Renal pelvis (tissue), 4 donors: ENCODE data around the gene SHISA6. TPM values are rescaled to one million over a fixed set of nuclear protein-coding genes. Genes with fewer than 3 reads are reported as not detected.

ENCODE experiments used
- DNase-seq: peaks from one replicate; pipeline ENCODE4 v3.0.0-alpha.2; 2013
- polyA plus RNA-seq, 3 donors: library from polyadenylated mRNA; unstranded; fragments of 120-200 nt; gene quantifications; one replicate each; pipeline ENCODE4 v1.2.1, GENCODE V29; 2013; ENCODE audit not compliant: insufficient read length in 3 of 3

Gene SHISA6
- polyA plus RNA-seq, 3 donors: 1.7 to 2.0 (median 1.9) TPM

DNA sequence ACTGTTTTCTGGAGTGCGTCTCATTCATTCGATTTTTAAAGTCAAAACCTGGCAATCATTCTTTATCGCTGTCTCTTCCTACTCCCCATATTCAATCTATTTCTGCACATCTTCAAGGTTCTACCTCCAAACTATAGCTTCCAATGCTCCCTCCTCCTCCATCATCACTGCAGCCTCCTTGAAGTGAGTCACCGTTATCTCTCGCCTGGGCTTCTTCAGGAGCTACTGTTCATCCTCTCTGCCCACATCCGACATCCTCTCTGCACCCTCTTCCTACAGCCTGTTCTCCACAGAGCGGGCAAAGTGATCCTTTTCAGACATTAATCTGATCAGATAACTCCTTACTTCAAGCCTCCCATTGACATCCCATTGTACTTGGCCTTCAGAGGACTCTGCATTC lies 213.1 kb downstream of the SHISA6 start:
- DNase-seq: no peak

DNA sequence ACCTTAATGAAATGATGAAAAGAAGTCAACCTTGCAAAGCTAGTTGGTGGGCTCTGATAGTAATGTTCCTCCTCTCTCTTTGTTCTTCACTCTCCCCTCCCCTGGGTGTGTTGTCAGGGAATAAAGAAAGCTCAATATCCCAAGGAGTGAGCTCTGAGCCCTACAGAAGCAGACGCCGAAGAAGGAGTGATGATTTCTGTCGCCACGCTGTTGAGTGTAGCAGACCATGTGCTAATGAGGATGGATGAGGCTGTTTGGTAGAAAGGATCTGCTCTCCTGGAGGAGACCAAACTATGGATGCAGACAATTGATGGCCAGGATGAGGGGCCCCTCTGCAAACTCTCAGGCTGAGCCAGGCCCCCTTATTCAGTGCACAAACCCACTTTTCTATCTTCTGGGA lies 217.3 kb downstream of the SHISA6 start:
- DNase-seq: no peak

DNA sequence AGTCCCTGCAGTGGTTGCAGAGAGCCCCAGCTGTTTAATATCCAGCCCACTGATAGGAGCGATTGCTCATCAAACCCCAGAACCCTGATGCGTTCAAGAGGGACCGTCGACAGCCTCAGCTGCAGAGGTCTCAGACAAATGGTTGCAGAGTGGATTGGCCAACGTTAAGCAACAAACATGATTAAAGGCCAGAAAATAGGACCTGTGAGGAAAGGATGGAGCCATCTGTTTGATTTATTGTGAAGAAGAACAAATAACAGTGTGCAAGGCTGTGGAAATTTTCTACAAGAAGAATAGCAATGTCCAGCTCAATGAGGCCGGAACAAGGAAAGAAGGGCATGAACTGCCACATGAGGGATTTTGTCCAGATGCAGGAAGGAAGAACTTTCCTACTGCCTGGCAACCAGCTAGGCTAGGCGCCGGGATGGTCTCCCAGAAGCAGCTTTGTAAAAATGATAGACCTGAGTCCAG lies 218.9 kb downstream of the SHISA6 start:
- DNase-seq: peak; percentile 8

DNA sequence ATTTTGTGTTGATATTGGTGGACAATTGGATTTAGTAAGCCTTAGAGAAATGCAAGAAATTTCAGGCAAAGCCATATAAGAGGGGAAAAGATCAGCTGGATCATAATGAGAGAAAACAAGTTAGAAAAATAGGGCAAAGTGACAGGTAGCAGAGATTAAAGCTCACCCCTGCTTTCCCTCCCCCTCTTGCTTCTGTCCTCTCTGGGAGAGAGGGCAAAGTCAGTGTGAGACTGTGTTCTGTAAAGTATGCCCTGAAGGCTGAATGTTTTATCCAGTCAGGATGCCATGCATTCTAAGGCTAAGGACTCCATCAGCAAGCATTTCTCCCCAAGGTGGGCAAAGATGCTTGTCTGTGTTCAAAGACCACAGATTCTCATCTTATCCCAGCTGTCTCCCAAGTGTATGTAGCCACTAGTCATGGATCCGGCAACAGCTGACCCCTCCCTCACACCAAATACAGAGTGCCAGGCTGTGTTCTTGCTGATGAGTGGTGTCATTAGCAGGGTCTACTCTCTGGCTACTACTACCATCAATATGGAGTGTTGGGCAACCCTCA lies 221.1 kb downstream of the SHISA6 start:
- DNase-seq: no peak

DNA sequence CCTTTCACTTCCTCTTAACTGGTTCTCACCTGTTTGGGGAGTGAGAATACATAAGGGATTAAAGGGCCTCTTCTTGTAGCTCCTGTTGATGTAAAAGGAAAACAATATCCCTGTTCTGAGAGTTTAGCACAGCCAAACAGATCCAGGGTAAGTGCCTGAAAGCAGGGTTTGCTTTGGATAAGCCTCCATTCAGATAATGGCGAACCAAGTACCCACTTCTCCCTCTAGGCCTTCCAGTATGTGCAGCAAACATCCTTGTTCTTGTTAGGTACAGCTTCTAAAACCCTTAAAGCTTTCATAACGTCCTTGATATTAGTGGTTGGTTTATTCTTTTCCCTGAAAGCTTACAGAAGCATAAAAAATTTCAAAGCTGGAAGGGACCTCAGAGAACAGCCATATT lies 226.6 kb downstream of the SHISA6 start:
- DNase-seq: no peak

DNA sequence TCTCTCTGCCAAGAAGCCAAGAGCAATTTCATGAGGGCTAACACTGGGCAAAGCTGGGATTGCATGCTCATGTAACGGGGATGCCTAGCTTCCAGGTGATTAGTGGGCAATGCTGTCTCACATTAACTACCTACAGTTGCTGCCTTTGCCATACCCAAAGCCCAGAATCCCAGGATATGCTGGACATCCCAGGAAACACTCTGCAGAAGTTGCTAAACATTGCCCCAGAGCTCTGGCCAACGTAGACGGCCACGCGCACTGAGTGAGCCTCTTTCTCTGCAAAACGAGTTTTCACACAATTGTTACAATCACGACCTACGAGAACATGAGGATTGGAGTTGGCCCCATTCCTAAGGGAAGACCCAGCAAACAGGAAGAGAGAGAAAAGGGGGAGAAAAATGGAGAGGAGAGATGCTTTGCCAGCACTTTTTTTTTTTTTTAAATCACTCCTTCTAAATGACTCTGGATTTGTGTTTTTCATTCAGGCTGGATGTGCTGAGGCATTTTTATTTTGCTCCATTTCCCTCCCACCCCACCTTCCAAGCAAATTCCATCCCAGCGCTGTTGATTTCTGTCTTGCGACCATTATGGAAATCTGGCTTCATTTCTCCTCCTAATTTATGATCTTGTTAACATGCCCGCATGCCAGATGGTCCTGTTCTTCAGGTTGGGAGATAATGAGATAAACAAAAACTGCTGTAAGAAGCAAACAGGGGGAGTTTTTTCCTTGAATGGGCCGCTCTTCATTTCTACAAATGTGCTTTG lies 244.5 kb downstream of the SHISA6 start:
- DNase-seq: no peak

DNA sequence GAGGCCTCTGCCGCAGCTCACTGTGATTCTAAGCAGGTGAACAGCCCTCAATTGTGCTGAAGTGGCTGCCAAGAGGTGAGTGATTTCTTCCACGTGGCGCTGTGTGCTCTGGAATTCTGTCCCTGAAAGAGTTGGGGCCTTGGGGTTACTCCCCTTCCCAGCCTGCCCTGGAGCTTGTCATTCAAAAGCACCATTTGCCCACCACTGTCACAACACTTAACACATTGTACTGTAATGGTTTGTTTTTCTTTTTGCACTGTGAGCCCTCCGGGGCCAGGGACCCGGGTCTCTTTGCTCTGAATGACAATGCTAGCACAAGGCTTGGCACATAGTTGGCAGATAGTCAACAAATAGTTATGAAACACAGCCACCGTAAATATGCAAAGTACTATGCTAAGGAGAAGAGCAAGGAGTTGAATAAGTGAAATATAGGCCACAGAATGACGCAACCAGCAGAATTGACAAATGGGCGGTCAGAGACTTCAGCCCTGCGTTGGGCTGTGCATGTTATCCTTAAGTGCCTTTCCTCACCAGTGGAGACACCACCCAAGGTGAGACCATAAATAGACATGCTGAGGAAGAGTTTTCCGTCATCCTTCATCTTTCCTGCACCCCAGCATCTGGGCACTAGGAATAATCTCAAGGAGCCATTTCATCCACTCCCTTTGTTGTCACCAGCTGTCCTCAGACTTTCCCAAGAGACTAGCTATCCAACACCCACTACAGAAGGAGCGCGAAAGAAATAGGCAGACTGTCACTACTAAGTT lies 245.3 kb downstream of the SHISA6 start:
- DNase-seq: no peak

DNA sequence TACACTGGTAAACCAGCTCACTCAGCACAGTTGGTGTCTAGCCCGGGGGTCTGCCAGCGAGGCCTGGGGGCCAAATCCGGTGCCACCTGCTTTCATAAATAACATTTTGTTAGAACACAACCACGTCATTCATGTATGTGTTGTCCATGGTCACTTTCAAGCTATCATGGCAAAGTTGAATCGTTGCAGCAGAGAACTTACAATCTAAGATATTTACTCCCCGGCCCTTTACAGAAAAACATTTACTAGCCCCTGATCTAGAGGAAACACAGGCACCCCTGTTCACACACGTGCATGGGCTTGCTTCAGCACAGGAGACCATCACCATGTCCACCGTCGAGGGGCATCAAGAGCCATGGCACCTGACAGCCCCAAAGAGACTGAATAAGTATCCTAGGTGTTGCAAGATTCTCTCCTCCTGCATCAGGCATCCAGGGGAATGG lies 245.9 kb downstream of the SHISA6 start:
- no peak for DNase-seq

DNA sequence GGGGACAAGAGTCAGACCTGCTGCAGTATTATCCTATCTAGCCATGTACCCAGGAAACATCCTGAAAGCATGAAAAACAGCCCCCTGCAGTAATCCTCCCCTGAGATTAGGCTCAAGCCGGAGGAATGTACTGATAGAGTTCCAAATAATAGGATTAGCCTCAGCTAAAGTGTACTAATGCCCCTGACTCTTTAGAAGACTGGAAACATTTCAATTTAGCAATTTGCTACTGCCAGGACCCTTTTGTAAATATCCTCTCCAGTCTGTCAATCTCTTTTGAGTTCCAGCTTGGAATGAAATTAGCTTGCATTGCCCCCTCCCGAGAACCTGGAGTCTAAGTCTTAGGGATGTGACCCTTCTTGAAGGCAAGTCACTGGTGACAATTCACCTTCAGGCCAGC lies 246.5 kb downstream of the SHISA6 start:
- DNase-seq: no peak

DNA sequence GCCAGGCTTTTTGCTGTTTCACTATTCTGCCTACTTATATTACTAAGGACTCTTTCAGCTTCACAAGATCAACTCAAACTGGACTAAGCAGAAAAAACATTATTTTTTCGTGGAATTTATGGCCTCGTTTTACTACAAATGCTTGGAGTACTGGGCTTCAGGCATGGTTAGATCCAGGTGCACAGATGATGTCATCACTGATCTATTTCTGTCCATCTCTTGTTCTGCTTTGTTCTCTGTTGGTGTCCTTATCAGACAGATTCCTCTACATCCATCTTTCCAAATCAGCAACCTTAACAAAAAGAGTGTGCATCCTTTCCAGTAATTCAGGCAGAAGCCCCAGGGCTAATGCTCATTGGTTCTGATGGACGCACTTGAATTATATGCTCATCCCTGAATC lies 247.4 kb downstream of the SHISA6 start:
- DNase-seq: no peak

DNA sequence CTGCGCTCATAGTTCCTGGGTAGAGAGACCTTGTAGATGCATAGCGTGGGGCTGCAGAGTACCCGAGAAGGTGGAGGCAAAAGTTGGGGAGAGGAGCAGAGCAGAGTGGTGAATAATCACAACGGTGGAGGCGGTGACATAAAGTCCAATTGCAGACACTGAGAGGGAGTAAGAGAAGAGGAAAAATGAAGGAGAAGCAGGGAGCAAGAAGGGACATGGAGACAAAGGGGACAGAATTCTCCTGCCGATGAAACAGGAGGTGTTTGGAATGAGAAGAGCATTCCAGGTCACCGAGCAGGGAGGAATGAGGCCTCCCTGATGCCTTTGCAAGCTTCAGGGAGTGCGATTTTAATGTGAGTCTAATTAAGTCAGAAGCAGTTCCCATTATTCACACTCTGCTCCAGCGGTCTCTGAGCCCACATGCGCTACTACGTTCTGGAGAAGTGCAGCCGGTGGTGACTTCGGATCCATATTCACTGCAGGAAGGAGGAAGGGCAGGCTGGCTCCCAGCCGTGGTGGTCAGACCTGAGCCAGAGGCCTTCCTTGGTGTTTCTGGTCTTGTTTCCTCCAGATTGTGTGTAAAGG lies 249.2 kb downstream of the SHISA6 start:
- peak; percentile 33 for DNase-seq

DNA sequence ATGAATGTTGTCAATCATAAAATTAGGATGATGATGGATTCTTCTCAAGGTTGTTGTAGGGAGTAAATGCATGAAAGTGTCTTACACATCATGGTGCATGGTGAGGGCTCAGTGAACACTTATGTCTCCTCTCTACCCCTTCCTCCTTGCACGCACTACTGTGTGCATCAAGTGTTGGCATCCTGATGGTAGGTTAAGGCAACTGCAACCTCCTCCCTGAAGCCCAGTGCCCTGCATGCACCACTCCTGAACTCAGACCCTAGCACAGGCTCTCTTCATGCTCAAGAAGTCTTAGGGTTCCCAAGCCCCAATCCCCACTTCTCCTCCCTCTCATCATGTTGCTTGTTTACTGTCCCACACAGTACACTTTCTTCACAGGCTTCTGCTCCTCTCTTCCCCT lies 251.5 kb downstream of the SHISA6 start:
- no peak for DNase-seq

DNA sequence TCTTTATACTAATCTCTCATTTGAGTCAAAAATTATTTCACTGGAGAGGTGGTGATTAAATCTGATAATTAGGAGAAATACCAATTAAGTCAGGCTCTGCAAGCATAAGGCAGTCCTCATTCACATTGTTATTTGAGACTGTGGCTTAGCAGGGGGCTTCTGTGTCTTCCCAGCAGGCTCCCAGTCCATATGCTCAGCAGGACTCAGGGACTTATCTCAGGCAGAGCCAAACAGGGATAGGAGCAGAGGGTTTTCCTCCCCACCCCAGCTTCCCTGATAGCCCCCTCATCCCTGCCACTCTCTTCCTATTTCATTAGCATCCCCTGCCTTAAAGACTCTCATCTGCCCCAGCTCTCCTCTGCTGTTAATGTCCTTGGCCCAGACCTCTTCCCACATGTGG lies 252.9 kb downstream of the SHISA6 start:
- DNase-seq: no peak

DNA sequence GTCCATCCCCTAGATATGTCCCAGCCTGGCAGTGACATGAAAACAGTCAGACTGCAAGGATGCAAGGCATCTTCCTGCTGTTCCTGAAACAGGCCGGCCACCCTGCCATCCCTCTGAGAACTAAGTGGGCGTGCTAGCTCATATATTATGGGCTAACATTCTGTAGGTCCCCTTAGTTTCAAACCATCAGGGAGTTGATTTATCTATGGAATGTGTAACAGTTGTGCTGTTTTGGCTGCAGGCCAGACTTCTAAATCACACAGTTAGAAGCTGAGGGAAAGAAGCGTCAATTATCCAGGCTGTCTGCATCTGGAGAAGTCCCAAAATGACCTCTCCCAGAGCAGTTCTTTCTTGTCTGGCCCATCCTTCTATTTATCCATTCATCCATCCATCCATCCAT lies 254.6 kb downstream of the SHISA6 start:
- DNase-seq: peak; percentile 79

DNA sequence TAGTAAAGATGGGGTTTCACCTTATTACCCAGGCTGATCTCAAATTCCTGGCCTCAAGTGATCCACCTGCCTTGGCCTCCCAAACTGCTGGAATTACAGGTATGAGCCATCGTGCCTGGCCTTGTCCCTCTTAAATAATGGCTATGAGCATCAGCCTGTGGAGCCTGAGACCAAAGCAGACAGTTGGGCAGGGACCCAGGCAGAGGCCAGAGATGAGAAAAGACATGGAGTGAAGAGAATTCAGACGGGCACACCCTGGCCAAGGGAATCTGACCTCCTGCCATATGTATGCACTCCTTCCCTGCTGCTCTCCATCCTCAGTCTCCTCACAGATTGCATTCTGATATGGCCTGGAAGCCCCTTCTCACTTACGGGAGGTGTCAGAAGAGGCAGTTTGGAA lies 258.9 kb downstream of the SHISA6 start:
- DNase-seq: no peak

DNA sequence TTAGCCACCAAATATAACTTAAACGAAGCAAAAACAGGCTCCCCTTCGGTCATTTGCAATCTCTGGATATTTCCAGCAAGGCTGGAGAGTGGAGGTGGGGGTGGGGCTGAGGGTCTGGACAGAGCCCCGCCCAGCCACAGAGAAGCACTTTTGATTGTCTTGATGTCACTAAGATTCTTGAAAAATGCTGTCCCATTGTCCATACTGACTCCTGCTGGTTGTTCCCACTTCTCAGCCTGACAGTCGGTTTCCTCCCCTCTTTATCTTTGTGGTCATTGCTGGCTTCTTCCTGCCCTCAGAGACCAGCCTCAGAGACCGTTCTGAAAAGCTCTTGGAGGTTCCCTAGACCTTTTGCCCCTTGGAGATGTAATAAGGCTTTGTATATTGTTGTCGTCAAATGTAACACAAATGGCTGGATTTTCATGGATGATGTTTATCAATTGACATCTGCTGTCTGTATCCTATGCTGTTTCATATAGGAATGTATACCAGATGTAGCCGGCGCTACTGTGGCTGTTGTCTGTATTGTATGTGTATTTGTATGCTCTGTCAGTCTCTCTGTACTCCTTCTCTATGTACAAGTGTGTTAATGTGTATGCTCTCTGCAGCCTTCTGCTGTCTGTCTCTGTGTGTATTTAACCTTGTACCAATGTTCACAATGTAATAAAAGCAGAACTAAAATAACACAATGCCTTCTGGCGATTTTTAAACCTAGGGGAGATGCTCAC lies 262.5 kb downstream of the SHISA6 start:
- no peak for DNase-seq

DNA sequence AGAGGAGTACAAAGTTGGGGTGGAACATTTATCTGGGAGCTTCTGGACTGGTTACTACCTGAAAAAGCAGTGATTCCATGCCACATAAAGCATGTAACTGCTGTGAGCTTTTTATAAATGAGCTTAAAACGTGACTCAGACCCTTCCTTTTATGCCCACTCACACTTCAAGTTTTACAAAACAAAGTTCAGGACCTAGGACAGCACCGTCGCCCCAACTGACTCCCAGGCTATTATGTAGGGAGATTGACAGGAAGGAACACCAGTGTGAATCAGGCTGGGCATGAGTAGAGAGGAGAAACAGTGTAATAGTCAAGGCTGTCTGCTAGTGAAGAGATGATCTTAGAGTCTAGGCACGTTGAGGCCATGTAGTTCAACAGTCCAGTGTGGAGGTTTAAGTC lies 265.6 kb downstream of the SHISA6 start:
- DNase-seq: peak; percentile 80

DNA sequence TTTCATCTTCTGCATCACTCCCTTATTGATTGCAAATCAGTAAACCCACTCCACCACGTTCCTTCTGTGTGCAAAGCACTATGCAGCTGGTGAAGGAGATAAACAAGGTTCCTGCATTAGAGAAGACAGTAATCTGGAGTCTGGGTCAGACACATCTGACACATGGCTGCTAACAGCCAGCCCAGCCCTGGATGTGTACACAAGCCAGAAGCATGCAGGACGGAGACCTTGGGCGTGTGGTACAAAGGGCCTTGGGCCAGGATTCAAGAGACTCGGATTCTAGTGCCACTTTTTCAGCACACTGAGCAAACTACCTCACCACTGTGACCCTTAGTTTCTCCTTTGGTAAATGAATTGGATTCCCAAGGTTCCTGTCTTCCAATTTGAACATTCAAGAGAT lies 270.7 kb downstream of the SHISA6 start:
- DNase-seq: no peak

DNA sequence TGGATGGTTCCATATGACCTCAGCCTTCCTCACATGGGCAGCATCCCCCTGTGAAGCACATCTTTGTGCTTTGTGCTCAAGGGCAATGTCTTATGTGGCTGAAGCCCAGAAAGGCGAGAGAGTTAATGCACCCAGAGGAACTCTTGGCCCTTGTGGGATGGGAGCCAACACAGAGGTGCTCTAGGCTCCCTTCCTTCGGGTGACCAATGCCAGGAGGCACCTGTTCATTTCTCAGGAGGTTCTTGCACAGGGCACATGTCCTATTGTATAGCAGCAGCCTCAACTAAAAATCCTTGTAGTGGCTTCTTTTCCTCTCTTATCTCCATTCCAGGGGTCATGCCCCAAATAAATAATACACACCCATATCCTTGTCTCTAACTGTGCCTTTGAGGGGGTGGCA lies 273.6 kb downstream of the SHISA6 start:
- no peak for DNase-seq

DNA sequence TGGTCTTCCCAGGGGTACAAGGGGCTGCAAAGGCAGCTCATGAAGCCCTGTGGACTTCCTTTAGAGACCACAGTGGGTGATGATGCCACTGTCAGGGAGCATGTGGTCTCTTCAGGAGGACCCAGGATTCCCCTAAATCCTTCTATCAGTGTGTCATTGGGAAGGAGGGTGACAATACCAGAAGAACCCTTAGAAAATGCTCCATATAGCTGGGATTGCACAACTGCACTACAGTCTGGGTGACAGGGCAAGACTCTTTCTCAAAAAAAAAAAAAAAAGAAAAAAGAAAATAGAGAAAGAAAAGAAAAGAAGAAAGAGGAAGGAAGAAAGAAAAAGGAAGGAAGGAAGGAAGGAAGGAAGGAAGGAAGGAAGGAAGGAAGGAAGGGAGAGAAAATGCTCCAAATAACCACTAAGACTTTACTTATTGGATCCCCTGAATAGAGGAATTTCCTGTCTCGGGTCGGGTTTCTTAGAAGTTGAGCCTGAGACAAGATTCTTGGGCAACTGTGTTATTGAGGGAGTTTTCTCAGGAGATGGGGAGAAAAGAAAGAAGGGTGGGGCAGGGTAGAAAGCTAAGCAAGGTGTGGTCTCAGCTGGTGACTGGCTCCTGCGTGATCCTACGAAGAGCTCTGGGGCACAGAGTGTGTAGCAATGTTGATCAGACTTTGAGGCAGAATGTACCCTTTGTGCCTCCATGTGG lies 274.1 kb downstream of the SHISA6 start:
- no peak for DNase-seq

DNA sequence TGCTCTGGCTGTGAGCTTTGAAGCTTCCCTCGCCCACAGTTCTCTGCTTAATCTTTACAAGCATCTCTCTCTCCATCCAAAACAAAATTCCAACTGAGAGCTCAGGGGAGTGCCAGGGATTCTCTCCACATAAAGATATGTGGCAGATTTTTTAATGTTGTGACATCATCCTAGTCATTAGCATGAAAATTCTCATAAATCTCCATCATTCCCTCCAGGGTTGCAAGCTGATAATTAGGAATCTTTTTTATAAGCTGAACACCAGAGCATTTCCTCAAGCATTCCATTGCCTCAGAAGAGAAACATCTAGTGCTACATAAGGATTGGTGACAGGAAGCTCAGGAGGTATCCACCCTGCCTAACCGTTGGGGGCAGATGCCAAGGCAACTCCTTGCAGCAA lies 274.9 kb downstream of the SHISA6 start:
- DNase-seq: no peak
